Tibial nerve (tissue), 4 donors: ENCODE data around the gene RNF182. TPM values are rescaled to one million over a fixed set of nuclear protein-coding genes. Genes with fewer than 3 reads are reported as not detected.

Source experiments
- DNase-seq, 2 donors: peaks; one replicate each; pipeline ENCODE4 v3.0.0-alpha.2; 2019; ENCODE audit warnings: low spot score in 2 of 2
- H3K27ac ChIP-seq, 4 donors: fragments of 200-600 bp; sonication (generic) in 3 of 4; one replicate each; pipeline ENCODE4 v1.5.1; 2017 to 2019; ENCODE audit warnings: mild to moderate bottlenecking in 1 of 4
- H3K27me3 ChIP-seq, 2 donors: fragments of 200-600 bp; sonication (generic) in 1 of 2; one replicate each; pipeline versions ENCODE4 v1.5.1 to v1.6.0; 2017 to 2019
- H3K36me3 ChIP-seq, 3 donors: fragments of 200-600 bp; sonication (generic); one replicate each; pipeline ENCODE4 v1.5.1; 2018 to 2019
- H3K4me1 ChIP-seq, 4 donors: fragments of 200-600 bp; sonication (generic) in 3 of 4; one replicate each; pipeline ENCODE4 v1.5.1; 2017 to 2019
- H3K4me3 ChIP-seq, 4 donors: fragments of 200-600 bp; sonication (generic) in 3 of 4; one replicate each; pipeline ENCODE4 v1.5.1; 2017 to 2019; ENCODE audit warnings: mild to moderate bottlenecking in 1 of 4, moderate library complexity in 1 of 4
- H3K9me3 ChIP-seq, 4 donors: fragments of 200-600 bp; sonication (generic) in 3 of 4; one replicate each; pipeline ENCODE4 v1.5.1; 2017 to 2019
- CTCF ChIP-seq, 5 experiments: fragments of 200-600 bp in 3 of 5; fragments of 450-650 bp in 2 of 5; sonication (generic) in 3 of 5; IDR thresholded peaks; one replicate each; pipeline ENCODE4 v1.5.1; 2016 to 2019; ENCODE audit warnings: antibody characterized with exemption in 5 of 5, mild to moderate bottlenecking in 3 of 5, moderate library complexity in 2 of 5
- EP300 ChIP-seq, 2 donors: sonication (generic); formaldehyde crosslinking; IDR thresholded peaks; one replicate each; pipeline ENCODE4 v1.6.1; 2017; ENCODE audit warnings: antibody characterized with exemption in 2 of 2, mild to moderate bottlenecking in 1 of 2
- POLR2A ChIP-seq, 2 donors: fragments of 450-650 bp; IDR thresholded peaks; one replicate each; pipeline ENCODE4 v1.6.1; 2017; ENCODE audit warnings: antibody characterized with exemption in 2 of 2, mild to moderate bottlenecking in 2 of 2, moderate library complexity in 2 of 2
- WGBS, 2 donors: methylation state at CpG; one replicate each; pipeline ENCODE4 v1.1.5; 2018; 5-methylcytosine and 5-hydroxymethylcytosine counted together
- total RNA-seq, 4 donors: library from RNA; depleted of rRNA; stranded (reverse); fragments of >200 nt; gene quantifications; one replicate each; pipeline ENCODE4 v1.1.0, GENCODE V29; 2016

RNF182 gene
- total RNA-seq, 4 donors from 2014 or later, result 0.39 to 2.1 TPM; not detected in 2

GRCh38 chr6:13903364-13903763 lies 21.4 kb upstream of the RNF182 start:
- TF ChIP-seq POLR2A (IDR thresholded peaks at IDR 0.05), result no peak
- TF ChIP-seq CTCF (IDR thresholded peaks at IDR 0.05), result no peak
- TF ChIP-seq EP300 (IDR thresholded peaks at IDR 0.05), result no peak
- no peak overlapping the region for H3K4me3 ChIP-seq
- no peaks in the 10 kb centered on the region for H3K9me3 ChIP-seq
- H3K27ac ChIP-seq, result no peak overlapping the region
- peaks cover 0 to 30% of the 10 kb centered on the region in 2 donors for H3K27me3 ChIP-seq
- no peak for DNase-seq
- H3K4me1 ChIP-seq, result no peaks in the 10 kb centered on the region
- WGBS, 2 donors, result 71 to 84% methylated on average over 3 of the region's 3 CpGs
- no peaks in the 10 kb centered on the region for H3K36me3 ChIP-seq

- TF ChIP-seq EP300 (IDR thresholded peaks at IDR 0.05), result no peak
- TF ChIP-seq POLR2A (IDR thresholded peaks at IDR 0.05), result no peak
- TF ChIP-seq CTCF (IDR thresholded peaks at IDR 0.05), result no peak
- H3K27me3 ChIP-seq, result peaks cover 0 to 23% of the 10 kb centered on the region in 2 donors
- no peak overlapping the region for H3K27ac ChIP-seq
- no peaks in the 10 kb centered on the region for H3K36me3 ChIP-seq
- H3K9me3 ChIP-seq, result no peaks in the 10 kb centered on the region
- no peak overlapping the region for H3K4me3 ChIP-seq
- DNase-seq, result no peak
- 76 to 80% methylated on average over 2 of the region's 2 CpGs for WGBS, 2 donors
- no peaks in the 10 kb centered on the region for H3K4me1 ChIP-seq
Measured at GRCh38 chr6:13907001-13907350, 17.8 kb upstream of the RNF182 start.

GRCh38 chr6:13907614-13908215 lies 17.0 kb upstream of the RNF182 start:
- WGBS, 2 donors, result 76 to 85% methylated on average over 2 of the region's 2 CpGs
- Histone ChIP-seq H3K4me1 (no peaks in the 10 kb centered on the region), H3K27me3 (peaks cover 0 to 18% of the 10 kb centered on the region in 2 donors), H3K36me3 (no peaks in the 10 kb centered on the region), H3K27ac (no peak overlapping the region), H3K9me3 (no peaks in the 10 kb centered on the region), H3K4me3 (no peak overlapping the region)
- no peak for DNase-seq
- TF ChIP-seq EP300 (IDR thresholded peaks at IDR 0.05), result no peak
- no peak for TF ChIP-seq CTCF (IDR thresholded peaks at IDR 0.05)
- TF ChIP-seq POLR2A (IDR thresholded peaks at IDR 0.05), result no peak

- Histone ChIP-seq H3K9me3 (no peaks in the 10 kb centered on the region), H3K4me3 (no peak overlapping the region), H3K4me1 (no peaks in the 10 kb centered on the region), H3K27me3 (peaks cover 0 to 7% of the 10 kb centered on the region in 2 donors), H3K36me3 (no peaks in the 10 kb centered on the region), H3K27ac (no peak overlapping the region)
- 1 to 4% methylated on average over 3 of the region's 3 CpGs for WGBS, 2 donors
- DNase-seq, result peak in 1 of 2 donors; percentile 15
- TF ChIP-seq POLR2A (IDR thresholded peaks at IDR 0.05), result no peak
- TF ChIP-seq CTCF (IDR thresholded peaks at IDR 0.05), result peak; percentile 61 to 76 (median 76)
Measured at GRCh38 chr6:13908955-13909381, 15.8 kb upstream of the RNF182 start.

GRCh38 chr6:13910443-13910842 lies 14.3 kb upstream of the RNF182 start:
- TF ChIP-seq CTCF (IDR thresholded peaks at IDR 0.05) (no peak), EP300 (IDR thresholded peaks at IDR 0.05) (no peak), POLR2A (IDR thresholded peaks at IDR 0.05) (no peak)
- Histone ChIP-seq H3K4me1 (peaks cover 0 to 5% (median 0%) of the 10 kb centered on the region in 4 donors), H3K36me3 (no peaks in the 10 kb centered on the region), H3K4me3 (no peak overlapping the region), H3K9me3 (no peaks in the 10 kb centered on the region), H3K27ac (no peak overlapping the region), H3K27me3 (no peaks in the 10 kb centered on the region)
- 91 to 93% methylated on average over 2 of the region's 2 CpGs for WGBS, 2 donors
- DNase-seq, result no peak
